ENCODE measurements around the gene HIP1.
"Not testable (repeated sequence)": the region's sequence is repeated elsewhere in the genome, so short reads cannot be mapped to it uniquely, and the experiment has no call there.

HIP1 gene

DNA sequence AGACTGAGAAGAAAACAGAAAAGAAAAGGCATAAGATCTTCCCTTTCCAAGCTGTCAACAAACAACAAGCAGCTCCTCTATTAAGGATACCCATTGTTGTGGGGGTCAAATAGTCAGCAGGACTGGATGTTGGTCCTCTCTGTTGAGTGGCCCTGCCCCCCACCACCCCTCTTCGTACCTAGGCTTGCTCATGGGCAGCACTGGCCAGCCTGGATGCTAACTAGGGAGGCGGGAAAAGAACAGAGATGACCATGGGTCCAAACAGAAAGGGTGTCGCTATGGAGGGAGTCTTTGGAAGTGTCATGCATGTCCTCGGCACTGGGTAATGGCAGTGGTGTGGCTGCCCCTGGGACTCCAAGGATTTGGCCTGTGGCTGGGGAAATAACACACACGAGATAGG lies 201.0 kb downstream of the HIP1 start:
- no peak overlapping the region for H3K4me3 ChIP-seq (ENCODE audit: low read depth, low read length)
- TF ChIP-seq, protein P1, sequence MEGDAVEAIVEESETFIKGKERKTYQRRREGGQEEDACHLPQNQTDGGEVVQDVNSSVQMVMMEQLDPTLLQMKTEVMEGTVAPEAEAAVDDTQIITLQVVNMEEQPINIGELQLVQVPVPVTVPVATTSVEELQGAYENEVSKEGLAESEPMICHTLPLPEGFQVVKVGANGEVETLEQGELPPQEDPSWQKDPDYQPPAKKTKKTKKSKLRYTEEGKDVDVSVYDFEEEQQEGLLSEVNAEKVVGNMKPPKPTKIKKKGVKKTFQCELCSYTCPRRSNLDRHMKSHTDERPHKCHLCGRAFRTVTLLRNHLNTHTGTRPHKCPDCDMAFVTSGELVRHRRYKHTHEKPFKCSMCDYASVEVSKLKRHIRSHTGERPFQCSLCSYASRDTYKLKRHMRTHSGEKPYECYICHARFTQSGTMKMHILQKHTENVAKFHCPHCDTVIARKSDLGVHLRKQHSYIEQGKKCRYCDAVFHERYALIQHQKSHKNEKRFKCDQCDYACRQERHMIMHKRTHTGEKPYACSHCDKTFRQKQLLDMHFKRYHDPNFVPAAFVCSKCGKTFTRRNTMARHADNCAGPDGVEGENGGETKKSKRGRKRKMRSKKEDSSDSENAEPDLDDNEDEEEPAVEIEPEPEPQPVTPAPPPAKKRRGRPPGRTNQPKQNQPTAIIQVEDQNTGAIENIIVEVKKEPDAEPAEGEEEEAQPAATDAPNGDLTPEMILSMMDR (IDR thresholded peaks at IDR 0.05; ENCODE audit: control insufficient read depth, extremely low read depth, insufficient read depth): no peak
- no peak for DNase-seq (ENCODE audit: low read depth)

DNA sequence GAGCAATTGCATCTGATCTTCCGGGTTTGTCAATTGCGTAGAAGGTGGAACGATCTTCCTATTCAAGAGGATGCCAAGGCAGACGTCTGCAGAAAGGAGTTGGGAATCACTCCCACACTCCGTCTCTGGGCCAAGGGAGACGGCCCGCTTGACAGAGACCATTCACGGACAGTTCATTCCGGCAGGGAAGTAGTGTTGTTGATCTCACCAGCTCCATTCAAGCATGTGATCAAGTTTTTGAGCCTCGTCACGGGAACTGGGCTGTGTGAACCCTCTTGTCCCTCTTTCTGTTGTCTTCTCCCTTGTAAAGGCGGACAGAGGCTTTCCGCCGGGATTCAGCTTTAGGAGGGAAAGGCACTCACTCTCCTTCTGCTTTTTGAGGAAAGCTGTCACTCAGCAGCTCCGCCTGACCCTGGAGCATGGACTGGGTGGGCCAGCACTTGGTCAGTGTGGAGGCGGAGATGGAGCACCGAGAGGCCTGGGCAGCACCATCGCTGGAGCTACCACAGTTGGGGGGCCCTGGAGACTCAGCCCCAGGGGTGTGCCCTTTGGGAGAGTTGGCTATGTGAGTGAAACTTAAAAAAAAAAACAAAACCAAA lies 201.7 kb downstream of the HIP1 start:
- TF ChIP-seq, protein P1 (IDR thresholded peaks at IDR 0.05; ENCODE audit: control insufficient read depth, extremely low read depth, insufficient read depth): no peak
- no peak for DNase-seq (ENCODE audit: low read depth)
- H3K4me3 ChIP-seq (ENCODE audit: low read depth, low read length): no peak overlapping the region

DNA sequence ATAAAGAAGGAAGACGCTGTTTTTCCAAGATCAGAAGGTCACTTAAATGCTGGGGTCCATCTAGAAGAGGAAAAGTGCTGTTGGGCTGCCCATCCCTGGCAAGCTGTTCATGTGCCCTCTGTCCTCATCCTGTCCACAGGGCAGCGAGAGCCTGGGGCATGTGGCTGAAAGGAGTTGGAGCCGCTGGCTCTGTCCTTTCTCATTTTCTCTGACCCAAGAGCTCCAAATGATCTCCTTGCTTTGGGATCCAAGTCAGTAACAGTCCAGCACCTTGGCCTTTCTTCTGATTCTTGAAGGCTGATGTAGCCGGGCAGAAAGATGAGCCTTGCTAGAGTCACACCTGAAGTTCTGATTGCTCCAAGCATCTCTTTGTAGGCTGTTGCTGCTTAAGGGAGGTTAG lies 202.2 kb downstream of the HIP1 start:
- DNase-seq (ENCODE audit: low read depth): no peak
- TF ChIP-seq, protein P1 (IDR thresholded peaks at IDR 0.05; ENCODE audit: control insufficient read depth, extremely low read depth, insufficient read depth): no peak
- H3K4me3 ChIP-seq (ENCODE audit: low read depth, low read length): no peak overlapping the region

DNA sequence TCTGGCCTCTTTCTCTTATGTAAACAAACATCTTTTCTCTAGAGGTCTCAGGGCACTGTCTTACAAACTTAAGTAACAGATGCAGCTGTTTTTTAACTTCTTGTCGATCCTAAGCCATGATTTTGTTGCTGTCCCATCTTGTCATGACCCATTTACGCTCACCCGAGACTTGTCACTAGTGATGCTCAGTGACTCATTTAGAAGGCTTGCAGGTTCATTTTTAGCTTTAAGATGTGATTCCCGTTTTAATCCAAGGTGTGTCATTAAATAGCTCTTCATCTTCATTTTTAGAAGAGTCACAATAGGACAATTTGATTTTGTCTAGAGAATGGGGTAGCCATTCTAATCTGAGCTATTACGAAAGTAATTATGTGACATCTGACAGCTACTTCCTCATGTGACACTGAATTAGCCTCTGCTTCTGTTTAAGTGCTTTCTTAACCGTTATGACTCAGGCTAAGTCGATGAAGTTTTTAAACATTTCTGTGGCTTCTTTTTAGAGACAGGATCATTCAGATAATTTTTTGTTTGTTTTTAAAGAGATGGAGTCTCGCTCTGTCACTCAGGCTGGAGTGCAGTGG lies 203.9 kb downstream of the HIP1 start:
- DNase-seq (ENCODE audit: low read depth): no peak
- no peak overlapping the region for H3K4me3 ChIP-seq (ENCODE audit: low read depth, low read length)
- TF ChIP-seq, protein P1 (IDR thresholded peaks at IDR 0.05; ENCODE audit: control insufficient read depth, extremely low read depth, insufficient read depth): no peak

DNA sequence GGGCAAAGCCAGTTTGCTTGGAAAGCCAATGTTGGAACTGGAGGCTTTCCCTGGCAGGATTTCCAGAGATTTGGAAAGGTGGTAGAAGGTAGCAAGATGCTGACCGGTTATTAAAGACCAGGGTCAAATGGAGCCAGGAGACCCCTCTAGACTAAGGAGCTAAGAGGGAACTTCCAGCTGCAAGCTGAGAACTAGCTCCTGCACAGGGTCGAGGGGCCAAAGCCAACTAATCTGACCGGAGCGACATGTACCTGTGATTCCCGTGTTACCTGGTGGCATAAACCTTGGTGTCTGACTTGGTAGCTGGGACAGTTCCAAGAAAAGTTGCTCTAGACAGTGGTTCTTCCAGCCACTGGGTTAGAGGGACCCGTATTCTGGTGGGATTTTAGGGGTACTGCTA lies 204.8 kb downstream of the HIP1 start:
- no peak overlapping the region for H3K4me3 ChIP-seq (ENCODE audit: low read depth, low read length)
- TF ChIP-seq, protein P1 (IDR thresholded peaks at IDR 0.05; ENCODE audit: control insufficient read depth, extremely low read depth, insufficient read depth): no peak
- no peak for DNase-seq (ENCODE audit: low read depth)

DNA sequence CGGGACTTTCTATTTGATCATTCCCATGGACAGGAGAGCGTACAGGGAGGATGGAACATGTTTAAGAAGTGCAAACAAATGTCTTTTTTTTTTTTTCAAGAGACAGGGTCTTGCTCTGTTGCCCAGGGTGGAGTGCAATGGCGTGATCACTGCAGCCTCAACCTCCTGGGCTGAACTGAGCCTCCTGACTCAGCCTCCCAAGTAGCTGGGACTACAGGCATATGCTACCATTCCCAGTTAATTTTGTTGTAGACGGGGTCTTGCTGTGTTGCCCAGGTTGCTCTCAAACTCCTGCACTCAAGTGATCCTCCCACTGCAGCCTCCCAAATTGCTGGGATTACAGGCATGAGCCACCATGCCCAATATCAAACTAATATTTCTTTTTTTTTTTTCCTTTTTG lies 206.1 kb downstream of the HIP1 start:
- TF ChIP-seq, protein P1 (IDR thresholded peaks at IDR 0.05; ENCODE audit: control insufficient read depth, extremely low read depth, insufficient read depth): no peak
- H3K4me3 ChIP-seq (ENCODE audit: low read depth, low read length): no peak overlapping the region
- DNase-seq (ENCODE audit: low read depth): no peak

DNA sequence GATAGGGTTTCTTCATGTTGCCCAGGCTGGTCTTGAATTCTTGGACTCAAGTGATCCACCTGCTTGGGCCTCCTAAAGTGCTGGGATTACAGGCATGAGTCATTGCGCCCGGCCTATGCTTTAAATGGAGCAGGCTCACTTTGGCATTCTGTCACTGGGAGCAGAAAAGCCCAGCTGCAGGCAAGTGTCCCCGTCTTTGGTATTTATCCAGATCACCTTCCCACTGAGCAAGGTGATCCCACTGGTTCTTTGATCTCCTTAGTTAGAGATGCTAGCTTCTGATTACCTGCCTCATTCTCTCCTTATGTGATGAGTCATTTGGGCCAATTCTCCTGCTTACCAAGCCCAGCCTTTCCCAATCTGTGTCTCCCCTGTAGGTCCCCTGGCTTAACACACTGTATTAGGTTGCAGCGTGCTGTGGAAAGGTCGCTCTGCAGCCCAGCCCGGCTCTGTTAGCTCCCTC lies 207.4 kb downstream of the HIP1 start:
- TF ChIP-seq, protein P1 (IDR thresholded peaks at IDR 0.05; ENCODE audit: control insufficient read depth, extremely low read depth, insufficient read depth): no peak
- no peak overlapping the region for H3K4me3 ChIP-seq (ENCODE audit: low read depth, low read length)
- DNase-seq (ENCODE audit: low read depth): no peak

DNA sequence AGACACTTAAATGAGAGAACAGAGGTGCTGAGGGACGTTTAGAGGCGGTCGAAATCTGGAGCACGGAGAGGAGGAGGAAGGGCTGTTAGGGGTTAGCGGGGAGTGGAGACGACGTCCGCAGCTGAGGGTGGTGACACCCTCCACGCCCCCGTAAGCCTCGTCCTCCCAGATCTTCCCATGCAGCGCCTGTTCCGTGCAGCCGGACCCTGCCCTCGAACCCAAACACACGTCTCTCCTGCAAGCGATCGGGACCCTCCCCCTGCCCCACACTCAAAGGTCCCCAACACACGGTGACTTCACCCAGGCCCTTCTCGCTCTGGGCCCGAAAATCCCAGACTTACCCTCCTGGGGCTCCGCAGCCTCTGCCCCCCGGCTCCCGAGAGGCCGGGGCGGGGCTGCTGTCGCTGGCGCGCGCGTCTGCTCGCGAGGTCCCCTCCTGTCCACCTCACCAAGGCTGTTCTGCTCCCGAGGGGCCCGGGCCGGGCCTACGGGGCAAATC lies 211.5 kb downstream of the HIP1 start:
- DNase-seq (ENCODE audit: low read depth): not testable (repeated sequence)
- peak overlapping the region; percentile 93 for H3K4me3 ChIP-seq (ENCODE audit: low read depth, low read length)

DNA sequence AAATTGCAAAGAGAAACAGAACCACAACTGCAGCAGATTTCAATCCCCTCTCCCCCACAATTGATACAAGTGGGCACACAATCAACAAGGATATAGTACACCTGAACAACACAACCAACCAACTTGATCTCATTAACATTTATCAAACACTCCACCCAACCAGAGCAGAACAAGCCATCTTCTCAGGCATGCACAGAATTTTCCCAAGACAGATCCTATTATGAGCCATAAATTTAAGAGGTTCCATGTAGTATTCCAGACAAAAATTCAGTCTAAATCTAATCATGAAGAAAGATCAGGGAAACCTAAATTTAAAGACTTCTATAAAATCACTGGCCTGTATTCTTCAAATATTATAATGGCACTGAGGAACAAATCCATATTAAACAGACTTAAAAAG lies 217.0 kb downstream of the HIP1 start:
- not testable (repeated sequence) for H3K4me3 ChIP-seq (ENCODE audit: low read depth, low read length); DNase-seq (ENCODE audit: low read depth)

DNA sequence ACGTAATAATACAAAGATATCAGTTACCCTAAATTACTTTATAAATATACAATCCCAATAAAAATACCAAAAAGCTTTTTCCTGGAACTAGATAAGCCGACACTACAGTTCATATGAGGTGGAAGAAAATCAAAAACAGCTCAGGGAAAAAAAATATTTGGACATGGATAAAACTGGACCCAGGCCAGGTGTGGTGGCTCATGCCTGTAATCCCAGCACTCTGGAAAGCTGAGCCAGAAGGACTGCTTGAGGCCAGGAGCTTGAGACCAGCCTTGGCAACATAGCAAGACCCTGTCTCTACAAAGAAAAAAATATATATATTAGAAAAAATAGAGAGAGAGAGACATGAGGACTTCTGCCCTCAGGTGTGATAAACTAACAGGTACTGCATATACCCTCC lies 219.9 kb downstream of the HIP1 start:
- H3K4me3 ChIP-seq (ENCODE audit: low read depth, low read length): not testable (repeated sequence)
- peak; percentile 8 for DNase-seq (ENCODE audit: low read depth)
